Chondrocyte (in vitro differentiated cells): ENCODE data around the gene MAST3. TPM values are rescaled to one million over a fixed set of nuclear protein-coding genes. Genes with fewer than 3 reads are reported as not detected.

ENCODE experiments used
- DNase-seq: peaks from one replicate; pipeline ENCODE4 v3.0.0; 2021; ENCODE audit warnings: mixed read lengths, low spot score
- H3K27ac Mint-ChIP-seq: one replicate; pipeline ENCODE4 v1.8.0; 2021; ENCODE audit warnings: mild to moderate bottlenecking, moderate library complexity, mixed read lengths; ENCODE audit not compliant: unreplicated experiment
- H3K27me3 Mint-ChIP-seq: 2 replicates; pipeline ENCODE4 v1.8.0; 2021; ENCODE audit warnings: low read depth, mixed read lengths
- H3K36me3 Mint-ChIP-seq: 2 replicates; pipeline ENCODE4 v1.8.0; 2021; ENCODE audit warnings: low read depth, mixed read lengths
- H3K4me1 Mint-ChIP-seq: 2 replicates; pipeline ENCODE4 v1.8.0; 2021; ENCODE audit warnings: low read depth, mild to moderate bottlenecking, mixed read lengths
- H3K4me3 Mint-ChIP-seq: one replicate; pipeline ENCODE4 v1.8.0; 2021; ENCODE audit warnings: mild to moderate bottlenecking, moderate library complexity, mixed read lengths; ENCODE audit not compliant: unreplicated experiment
- H3K9me3 Mint-ChIP-seq: 2 replicates; pipeline ENCODE4 v1.8.0; 2021; ENCODE audit warnings: low read depth, mixed read lengths
- total RNA-seq: library from RNA; stranded (reverse); gene quantifications from 3 replicates; pipeline ENCODE4 v1.2.1, GENCODE V29; 2021
- TF ChIP-seq, protein P1 (sequence below): fragments of 200-600 bp; sonication (generic); IDR thresholded peaks from 2 replicates; pipeline ENCODE4 v1.5.0; 2021; ENCODE audit warnings: antibody characterized with exemption, mild to moderate bottlenecking, moderate library complexity

MAST3 gene
- total RNA-seq, 1 donor from 2014 or later = 10.1 TPM

GRCh38 chr19:18110609-18111232, 13.1 kb downstream of the MAST3 start:
- H3K36me3 Mint-ChIP-seq = no peaks in the 10 kb centered on the region
- H3K27me3 Mint-ChIP-seq = no peaks in the 10 kb centered on the region
- peak overlapping the region; percentile 69 for H3K4me3 Mint-ChIP-seq
- no peaks in the 10 kb centered on the region for H3K9me3 Mint-ChIP-seq
- TF ChIP-seq, protein P1, sequence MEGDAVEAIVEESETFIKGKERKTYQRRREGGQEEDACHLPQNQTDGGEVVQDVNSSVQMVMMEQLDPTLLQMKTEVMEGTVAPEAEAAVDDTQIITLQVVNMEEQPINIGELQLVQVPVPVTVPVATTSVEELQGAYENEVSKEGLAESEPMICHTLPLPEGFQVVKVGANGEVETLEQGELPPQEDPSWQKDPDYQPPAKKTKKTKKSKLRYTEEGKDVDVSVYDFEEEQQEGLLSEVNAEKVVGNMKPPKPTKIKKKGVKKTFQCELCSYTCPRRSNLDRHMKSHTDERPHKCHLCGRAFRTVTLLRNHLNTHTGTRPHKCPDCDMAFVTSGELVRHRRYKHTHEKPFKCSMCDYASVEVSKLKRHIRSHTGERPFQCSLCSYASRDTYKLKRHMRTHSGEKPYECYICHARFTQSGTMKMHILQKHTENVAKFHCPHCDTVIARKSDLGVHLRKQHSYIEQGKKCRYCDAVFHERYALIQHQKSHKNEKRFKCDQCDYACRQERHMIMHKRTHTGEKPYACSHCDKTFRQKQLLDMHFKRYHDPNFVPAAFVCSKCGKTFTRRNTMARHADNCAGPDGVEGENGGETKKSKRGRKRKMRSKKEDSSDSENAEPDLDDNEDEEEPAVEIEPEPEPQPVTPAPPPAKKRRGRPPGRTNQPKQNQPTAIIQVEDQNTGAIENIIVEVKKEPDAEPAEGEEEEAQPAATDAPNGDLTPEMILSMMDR = no peak
- no peak for DNase-seq
- H3K4me1 Mint-ChIP-seq = peaks cover 12% of the 10 kb centered on the region
- H3K27ac Mint-ChIP-seq = no peak overlapping the region

DNA sequence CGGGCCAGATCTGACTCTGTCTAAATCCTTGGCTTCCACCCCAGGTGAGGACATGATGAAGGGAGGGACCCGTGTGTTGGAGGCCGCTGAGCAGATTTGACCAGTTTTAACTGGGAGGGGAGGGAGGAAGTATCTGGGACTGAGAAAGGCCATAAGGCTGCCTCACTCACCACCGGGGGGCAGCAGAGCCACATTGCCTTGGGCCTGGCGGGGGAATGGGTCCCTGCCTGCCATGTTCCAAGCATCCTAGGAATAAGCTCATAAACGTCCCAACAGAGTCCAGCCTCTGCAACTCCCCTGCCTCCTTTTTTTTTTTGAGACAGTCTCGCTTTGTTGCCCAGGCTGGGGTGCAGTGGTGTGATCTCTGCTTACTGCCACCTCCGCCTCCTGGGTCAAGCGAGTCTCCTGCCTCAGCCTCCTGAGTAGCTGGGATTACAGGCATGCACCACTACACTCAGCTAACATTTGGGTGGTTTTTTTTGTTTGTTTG, 15.5 kb downstream of the MAST3 start:
- Mint-ChIP-seq H3K27ac (peak overlapping the region; percentile 74), H3K4me3 (no peak overlapping the region), H3K27me3 (no peaks in the 10 kb centered on the region), H3K9me3 (no peaks in the 10 kb centered on the region), H3K4me1 (peaks cover 17% of the 10 kb centered on the region), H3K36me3 (no peaks in the 10 kb centered on the region)
- DNase-seq = no peak
- TF ChIP-seq, protein P1 = peak; percentile 92

DNA sequence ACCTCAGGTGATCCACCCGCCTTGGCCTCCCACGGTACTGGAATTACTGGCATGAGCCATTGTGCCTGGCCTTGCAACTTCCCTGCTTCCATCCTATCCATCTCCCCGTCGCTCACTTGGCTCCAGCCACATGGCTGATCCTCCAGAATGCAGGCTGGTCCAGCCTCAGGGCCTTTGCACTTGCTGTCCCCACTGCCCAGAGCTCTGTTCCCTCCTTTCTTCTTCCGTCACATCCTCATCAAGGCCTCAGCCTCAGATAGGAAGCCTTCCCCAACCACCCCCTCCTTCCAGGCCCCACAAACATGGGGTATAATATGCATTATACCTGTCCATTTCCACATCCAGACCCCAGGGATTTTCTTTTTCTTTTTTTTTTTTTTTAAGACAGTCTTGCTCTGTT, 16.2 kb downstream of the MAST3 start:
- TF ChIP-seq, protein P1 = no peak
- no peaks in the 10 kb centered on the region for H3K27me3 Mint-ChIP-seq
- H3K4me1 Mint-ChIP-seq = peaks cover 21% of the 10 kb centered on the region
- no peak overlapping the region for H3K27ac Mint-ChIP-seq
- no peaks in the 10 kb centered on the region for H3K36me3 Mint-ChIP-seq
- no peaks in the 10 kb centered on the region for H3K9me3 Mint-ChIP-seq
- H3K4me3 Mint-ChIP-seq = no peak overlapping the region
- DNase-seq = no peak

DNA sequence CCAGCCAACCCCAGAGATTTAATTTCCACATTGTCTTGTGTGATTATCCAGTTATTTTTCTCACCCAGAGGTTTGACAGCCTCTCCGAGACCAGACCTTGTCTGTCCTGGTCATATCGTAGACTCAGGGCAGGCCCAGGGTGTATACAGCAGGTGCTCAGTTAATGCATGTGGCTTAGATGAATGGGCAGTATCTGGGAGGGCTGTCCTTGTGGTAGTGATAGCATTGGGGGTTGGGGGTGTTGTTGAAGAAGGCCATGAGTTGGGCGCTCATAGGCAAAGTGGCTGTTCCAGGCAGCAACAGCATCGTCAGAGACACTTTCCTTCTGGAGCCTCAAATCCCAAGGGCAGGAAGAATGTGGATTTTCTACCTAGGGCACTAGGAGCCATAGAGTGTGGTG, 16.9 kb downstream of the MAST3 start:
- DNase-seq = no peak
- H3K4me1 Mint-ChIP-seq = peaks cover 19% of the 10 kb centered on the region

DNA sequence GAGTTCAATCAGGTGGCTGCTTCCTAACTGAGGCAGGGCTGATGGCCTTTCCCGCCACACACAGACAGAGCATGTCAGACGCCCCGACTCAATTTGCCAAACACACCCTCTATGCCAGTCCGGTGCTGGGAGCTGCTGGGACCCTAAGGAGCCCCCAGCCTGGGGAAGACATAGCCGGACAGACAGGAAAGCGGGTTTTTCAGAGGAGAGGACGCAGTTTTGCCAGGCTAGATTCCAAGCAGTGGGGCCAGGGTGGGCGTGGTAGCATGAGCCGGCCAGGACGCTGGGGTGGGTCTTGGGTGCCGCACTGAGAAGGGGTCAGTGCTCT, 19.8 kb downstream of the MAST3 start:
- DNase-seq = no peak
- Mint-ChIP-seq H3K27ac (peak overlapping the region; percentile 41), H3K27me3 (no peaks in the 10 kb centered on the region), H3K4me1 (peaks cover 17% of the 10 kb centered on the region), H3K36me3 (no peaks in the 10 kb centered on the region), H3K9me3 (no peaks in the 10 kb centered on the region), H3K4me3 (peak overlapping the region; percentile 76)
- TF ChIP-seq, protein P1 = no peak

More for the DNA sequence above, 16.9 kb downstream of the MAST3 start:
- no peak overlapping the region for H3K27ac Mint-ChIP-seq
- H3K9me3 Mint-ChIP-seq = no peaks in the 10 kb centered on the region
- H3K4me3 Mint-ChIP-seq = no peak overlapping the region
- no peaks in the 10 kb centered on the region for H3K27me3 Mint-ChIP-seq
- TF ChIP-seq, protein P1 = no peak
- no peaks in the 10 kb centered on the region for H3K36me3 Mint-ChIP-seq
